Naive thymus-derived CD8-positive, alpha-beta T cell (primary cell): ENCODE data around the gene JMJD1C. TPM values are rescaled to one million over a fixed set of nuclear protein-coding genes. Genes with fewer than 3 reads are reported as not detected.

Experiments
- ATAC-seq, 2 donors: fragments of 150-1000 bp; cut with Tn5 transposase in 1 of 2; sonication (Bioruptor Pico), chemical (Tn5 transposase) in 1 of 2; 1 replicate in 1 of 2; 2 replicates in 1 of 2; pipeline ENCODE4 v1.10.0; 2021; ENCODE audit warnings: mild to moderate bottlenecking in 2 of 2, moderate library complexity in 2 of 2
- POLR2A ChIA-PET: fragments of 350-600 bp; sonication (Branson Sonifier 250); formaldehyde crosslinking; loops from one replicate; lab custom pipeline; 2021; ENCODE audit warnings: antibody characterized with exemption; lab: Charles Lee
- DNase-seq, 10 donors: peaks; one replicate each; pipeline versions ENCODE4 v3.0.0 to v3.0.0-alpha.2; 2020 to 2022
- H3K27ac Mint-ChIP-seq, 10 donors: one replicate each; pipeline ENCODE4 v1.8.0; 2020 to 2022; ENCODE audit warnings: mild to moderate bottlenecking in 10 of 10, mixed read lengths in 10 of 10, moderate library complexity in 4 of 10, inconsistent platforms in 1 of 10
- H3K27me3 Mint-ChIP-seq, 5 donors: one replicate each; pipeline ENCODE4 v1.8.0; 2021 to 2022; ENCODE audit warnings: mixed read lengths in 5 of 5
- H3K36me3 Mint-ChIP-seq, 3 donors: one replicate each; pipeline ENCODE4 v1.8.0; 2020 to 2022; ENCODE audit warnings: mixed read lengths in 3 of 3, mild to moderate bottlenecking in 2 of 3, inconsistent platforms in 1 of 3
- H3K4me1 Mint-ChIP-seq, 4 donors: one replicate each; pipeline ENCODE4 v1.8.0; 2021 to 2022; ENCODE audit warnings: mixed read lengths in 4 of 4
- H3K4me3 Mint-ChIP-seq, 10 donors: one replicate each; pipeline ENCODE4 v1.8.0; 2020 to 2022; ENCODE audit warnings: mild to moderate bottlenecking in 10 of 10, mixed read lengths in 10 of 10, moderate library complexity in 6 of 10, inconsistent platforms in 1 of 10
- H3K9me3 Mint-ChIP-seq, 9 donors: one replicate each; pipeline ENCODE4 v1.8.0; 2020 to 2022; ENCODE audit warnings: mixed read lengths in 9 of 9, mild to moderate bottlenecking in 3 of 9, inconsistent platforms in 1 of 9, moderate library complexity in 1 of 9
- polyA plus RNA-seq, 3 donors: library from polyadenylated mRNA; unstranded; fragments of 300-500 nt; fragmentation: Illumina TruSeq; gene quantifications; one replicate each; pipeline ENCODE4 v1.2.3, GENCODE V29; 2021
- total RNA-seq, 8 experiments: library from RNA in 2 of 8; stranded (reverse) in 2 of 8; gene quantifications; one replicate each; pipeline ENCODE4 v1.2.3 and lab custom pipeline; 2021 to 2026

Gene JMJD1C
- total and polyA plus RNA-seq, 5 experiments from 2014 or later, result 28.6 to 126 (median 51.9) TPM

DNA sequence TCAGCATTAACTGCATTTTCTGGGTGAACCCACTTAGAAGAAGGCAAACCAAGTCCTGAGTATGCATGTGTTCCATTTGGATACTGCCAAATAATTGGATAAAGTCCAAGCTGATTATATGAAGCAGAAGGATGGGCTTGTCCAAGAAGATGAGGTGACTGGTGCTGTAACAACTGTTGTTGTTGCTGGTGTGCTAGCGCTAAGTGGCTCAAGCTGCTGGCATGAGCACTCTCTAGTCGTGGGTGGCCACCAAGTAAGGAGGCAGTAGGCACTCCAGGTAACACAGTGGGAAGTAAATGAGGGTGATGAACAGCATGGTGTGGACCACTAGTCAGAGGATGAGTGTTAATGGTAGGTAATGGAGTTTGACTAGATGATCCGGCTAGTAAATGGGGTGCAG is 252.3 kb downstream of the JMJD1C start:
- Mint-ChIP-seq H3K27me3 (no peaks in the 10 kb centered on the region), H3K27ac (peak overlapping the region in 8 of 10 donors; percentile 23 to 80 (median 46)), H3K9me3 (no peaks in the 10 kb centered on the region), H3K36me3 (peaks cover 0 to 63% (median 22%) of the 10 kb centered on the region in 3 donors), H3K4me1 (peaks cover 10 to 48% (median 31%) of the 10 kb centered on the region in 4 donors), H3K4me3 (peak overlapping the region in 1 of 10 donors; percentile 4)
- no peak for DNase-seq
- ATAC-seq, result no peak
- POLR2A ChIA-PET, result no interaction called here

DNA sequence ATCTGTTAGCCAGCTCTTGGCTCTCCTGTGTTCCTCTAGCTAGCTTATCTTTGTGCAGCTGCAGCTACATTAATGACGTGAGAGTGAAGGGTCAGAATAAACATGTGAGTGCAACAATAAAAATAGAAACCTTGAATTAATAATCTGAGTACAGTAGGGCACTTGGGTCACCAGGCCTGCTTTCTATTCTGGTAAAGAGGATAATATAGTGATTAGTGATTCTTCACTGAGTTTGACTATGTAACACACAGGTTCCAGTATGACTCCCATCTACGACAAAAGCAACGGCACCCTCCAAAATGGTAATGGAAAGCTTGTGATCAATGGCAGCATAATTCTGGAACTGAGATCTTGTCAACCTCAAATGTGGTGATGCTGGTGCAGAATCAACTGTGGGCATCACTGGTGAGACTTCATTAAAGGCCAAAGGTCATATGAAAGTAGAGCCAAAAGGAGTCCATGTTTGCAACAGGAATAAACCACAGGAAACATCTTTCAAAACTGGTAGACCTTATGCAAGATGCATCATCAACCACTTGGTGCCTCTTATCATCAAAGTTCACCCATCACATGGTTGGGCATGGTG is 255.1 kb downstream of the JMJD1C start:
- Mint-ChIP-seq H3K27me3 (no peaks in the 10 kb centered on the region), H3K27ac (peak overlapping the region in 2 of 10 donors; percentile 9 to 25), H3K4me1 (peaks cover 17 to 65% (median 41%) of the 10 kb centered on the region in 4 donors), H3K4me3 (no peak overlapping the region), H3K36me3 (peaks cover 5 to 83% (median 31%) of the 10 kb centered on the region in 3 donors), H3K9me3 (no peaks in the 10 kb centered on the region)
- no peak for ATAC-seq
- DNase-seq, result no peak
- POLR2A ChIA-PET, result interaction anchor here (0.7 kb wide), 1 partner anchor 69 kb away, joined by 3 read pairs; no protein-coding TSS in a partner anchor

DNA sequence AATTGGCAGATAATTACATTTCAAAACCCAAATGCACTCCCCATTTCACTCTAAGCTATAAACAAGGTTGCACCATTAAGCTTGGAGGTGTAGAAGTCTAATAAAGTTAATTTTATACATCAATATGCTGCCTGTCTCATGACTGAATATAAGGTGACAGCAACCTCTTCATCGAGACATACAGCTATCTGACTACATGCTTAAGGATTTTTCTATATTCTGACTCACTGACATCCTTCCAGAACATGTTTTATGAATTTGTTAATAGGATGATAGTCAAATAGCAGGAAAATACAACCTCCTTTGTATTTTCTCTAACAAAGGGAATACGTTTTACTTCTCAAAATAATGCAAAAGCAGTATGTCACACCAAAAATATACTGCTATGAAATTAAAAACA is 256.1 kb downstream of the JMJD1C start:
- Mint-ChIP-seq H3K4me1 (peaks cover 19 to 72% (median 50%) of the 10 kb centered on the region in 4 donors), H3K4me3 (no peak overlapping the region), H3K27ac (no peak overlapping the region), H3K36me3 (peaks cover 5 to 80% (median 35%) of the 10 kb centered on the region in 3 donors), H3K27me3 (no peaks in the 10 kb centered on the region), H3K9me3 (no peaks in the 10 kb centered on the region)
- POLR2A ChIA-PET, result no interaction called here
- no peak for DNase-seq
- no peak for ATAC-seq

DNA sequence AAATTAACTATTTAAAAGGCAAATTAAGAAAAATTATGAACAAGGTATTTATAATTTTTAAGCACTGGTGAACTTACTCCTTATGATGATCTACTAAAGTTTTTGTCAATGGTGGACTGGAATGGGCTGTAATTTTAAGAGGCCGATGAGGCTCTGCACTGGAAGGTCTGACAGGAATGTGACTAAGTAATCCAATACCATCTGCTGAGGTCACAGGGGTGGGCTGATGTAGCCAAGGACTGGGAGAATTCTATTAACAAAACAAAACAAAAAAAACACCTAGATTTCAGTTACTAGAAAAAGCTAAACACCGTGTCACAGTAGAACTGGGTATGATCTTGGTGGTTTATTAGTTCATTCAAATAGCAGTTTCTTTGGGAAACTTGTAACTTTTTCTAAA is 256.8 kb downstream of the JMJD1C start:
- DNase-seq, result no peak
- peaks cover 21 to 74% (median 55%) of the 10 kb centered on the region in 4 donors for H3K4me1 Mint-ChIP-seq
- no peaks in the 10 kb centered on the region for H3K9me3 Mint-ChIP-seq
- H3K36me3 Mint-ChIP-seq, result peaks cover 5 to 80% (median 33%) of the 10 kb centered on the region in 3 donors
- POLR2A ChIA-PET, result no interaction called here
- no peak for ATAC-seq
- H3K27me3 Mint-ChIP-seq, result no peaks in the 10 kb centered on the region
- H3K27ac Mint-ChIP-seq, result peak overlapping the region in 5 of 10 donors; percentile 1 to 81 (median 29)
- H3K4me3 Mint-ChIP-seq, result no peak overlapping the region

DNA sequence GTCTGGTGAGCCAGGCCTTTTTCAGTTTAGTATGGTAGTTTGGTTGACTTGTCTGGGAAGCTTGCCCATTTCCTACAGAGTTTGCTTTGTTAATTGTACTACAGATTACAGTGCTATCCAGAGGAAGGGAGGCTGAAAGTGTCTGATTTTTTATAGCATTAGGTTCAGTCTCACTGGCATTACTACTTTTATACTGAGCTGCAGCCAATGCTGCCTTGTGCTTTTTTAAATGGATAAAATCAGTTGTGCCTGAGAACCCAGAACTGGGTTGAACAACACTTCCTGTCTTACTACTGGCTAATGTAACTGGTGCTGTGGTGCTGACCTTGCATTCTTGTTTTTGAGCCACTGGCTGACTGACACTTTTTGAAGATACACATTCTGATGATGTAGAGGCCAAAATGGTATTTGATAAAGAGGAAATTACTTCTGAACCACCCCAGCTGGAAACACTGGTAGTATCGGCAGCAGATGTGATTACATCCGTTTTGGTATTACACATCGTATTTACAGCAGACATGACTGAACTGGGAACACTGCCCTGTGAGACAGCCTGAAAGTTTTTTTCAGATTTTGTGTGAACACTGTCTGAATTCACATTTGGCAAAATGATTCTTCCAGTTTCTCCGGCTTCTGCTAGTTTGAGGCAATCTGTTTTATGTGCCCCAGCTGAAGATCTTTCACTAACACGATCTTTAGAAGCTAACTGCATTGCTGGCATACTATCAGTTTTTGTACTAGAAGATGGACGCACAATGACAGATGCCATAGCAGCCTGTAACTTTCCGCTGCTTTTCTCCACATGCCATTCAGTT is 258.6 kb downstream of the JMJD1C start:
- POLR2A ChIA-PET, result interaction anchor here (0.6 kb wide), 1 partner anchor 19 kb away, joined by 3 read pairs; no protein-coding TSS in a partner anchor
- peaks cover 15 to 68% (median 51%) of the 10 kb centered on the region in 4 donors for H3K4me1 Mint-ChIP-seq
- no peaks in the 10 kb centered on the region for H3K27me3 Mint-ChIP-seq
- ATAC-seq (peak; percentile 23 to 25), DNase-seq (no peak)
- peak overlapping the region in 6 of 10 donors; percentile 0 to 78 (median 22) for H3K27ac Mint-ChIP-seq
- peak overlapping the region in 5 of 10 donors; percentile 5 to 33 (median 25) for H3K4me3 Mint-ChIP-seq
- no peaks in the 10 kb centered on the region for H3K9me3 Mint-ChIP-seq
- peaks cover 5 to 75% (median 34%) of the 10 kb centered on the region in 3 donors for H3K36me3 Mint-ChIP-seq

DNA sequence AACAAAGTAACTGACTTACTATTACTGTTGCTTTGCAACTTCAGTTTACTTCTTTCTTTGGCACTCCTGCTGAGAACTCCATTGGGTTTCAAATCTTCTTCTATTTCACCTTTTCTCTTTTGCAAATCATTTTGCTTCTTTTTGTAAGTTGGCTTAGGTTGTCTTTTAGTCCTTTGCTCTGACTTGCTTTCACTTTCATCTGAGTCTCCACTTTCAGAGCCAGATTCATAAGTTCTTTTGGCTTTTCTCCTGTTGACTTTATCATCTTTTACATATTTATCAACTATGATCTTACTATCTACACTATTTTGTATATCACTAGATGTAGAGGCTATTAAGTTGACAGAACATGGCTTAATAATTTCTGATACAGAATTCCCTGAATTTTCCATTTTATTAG is 259.2 kb downstream of the JMJD1C start:
- H3K4me1 Mint-ChIP-seq, result peaks cover 15 to 64% (median 48%) of the 10 kb centered on the region in 4 donors
- no peak for DNase-seq
- H3K36me3 Mint-ChIP-seq, result peaks cover 5 to 72% (median 28%) of the 10 kb centered on the region in 3 donors
- no peaks in the 10 kb centered on the region for H3K9me3 Mint-ChIP-seq
- H3K4me3 Mint-ChIP-seq, result peak overlapping the region in 5 of 10 donors; percentile 2 to 48 (median 19)
- POLR2A ChIA-PET, result no interaction called here
- no peak for ATAC-seq
- no peaks in the 10 kb centered on the region for H3K27me3 Mint-ChIP-seq
- H3K27ac Mint-ChIP-seq, result peak overlapping the region in 4 of 10 donors; percentile 16 to 78 (median 48)

DNA sequence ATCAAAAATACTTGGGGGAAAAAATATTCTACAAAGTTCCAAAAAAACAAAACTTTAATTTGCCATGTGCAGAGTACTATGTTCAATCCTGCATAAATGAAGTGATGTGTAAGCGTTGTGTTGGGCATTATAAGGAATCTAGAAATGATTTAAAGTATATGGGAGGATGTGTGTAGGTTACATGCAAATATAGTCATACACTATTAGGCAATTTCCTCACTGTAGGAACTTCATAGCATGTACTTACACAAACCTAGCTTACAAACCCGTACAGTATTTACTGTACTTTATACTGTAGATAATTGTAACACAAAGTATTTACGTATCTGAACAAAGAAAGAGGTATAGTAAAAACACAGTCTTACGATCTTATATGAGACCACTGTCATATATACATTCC is 260.4 kb downstream of the JMJD1C start:
- peaks cover 15 to 56% (median 39%) of the 10 kb centered on the region in 4 donors for H3K4me1 Mint-ChIP-seq
- H3K9me3 Mint-ChIP-seq, result no peaks in the 10 kb centered on the region
- no peak for DNase-seq
- POLR2A ChIA-PET, result no interaction called here
- H3K27me3 Mint-ChIP-seq, result no peaks in the 10 kb centered on the region
- H3K36me3 Mint-ChIP-seq, result peaks cover 5 to 72% (median 19%) of the 10 kb centered on the region in 3 donors
- H3K27ac Mint-ChIP-seq, result peak overlapping the region in 1 of 10 donors; percentile 43
- ATAC-seq, result no peak
- H3K4me3 Mint-ChIP-seq, result peak overlapping the region in 1 of 10 donors; percentile 40

DNA sequence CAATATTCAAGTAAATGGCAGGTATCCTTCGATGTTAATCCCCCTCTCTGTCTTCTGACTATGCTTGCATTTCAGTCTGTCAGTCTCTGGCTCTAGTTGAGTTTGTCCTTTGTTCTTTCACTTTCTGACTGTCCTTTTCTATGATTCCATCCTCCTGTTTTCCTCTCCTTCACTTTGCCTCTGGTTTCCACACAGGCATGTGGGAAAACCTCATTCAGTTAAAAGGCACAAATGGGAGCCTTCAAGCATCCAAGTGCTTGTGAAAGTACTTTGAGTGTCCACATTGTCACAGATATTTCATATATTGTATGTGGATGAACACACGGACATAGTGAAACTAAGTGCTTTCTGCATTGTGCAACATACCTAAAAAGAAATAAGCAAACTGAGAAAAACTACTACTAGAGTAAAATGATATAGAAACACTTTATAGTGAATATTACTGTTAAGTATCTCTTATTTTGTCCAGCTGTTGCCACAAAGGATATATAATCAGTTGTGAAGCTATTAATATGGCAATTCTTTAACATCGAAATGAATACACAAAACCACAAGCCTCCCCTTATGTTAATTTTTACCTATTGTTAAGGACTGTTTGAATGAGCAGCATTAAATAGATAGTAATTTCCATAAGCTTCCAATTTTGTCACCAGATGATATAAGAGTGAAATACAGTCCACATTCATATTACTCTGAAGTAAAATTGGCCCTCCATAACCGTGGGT is 260.9 kb downstream of the JMJD1C start:
- Mint-ChIP-seq H3K4me1 (peaks cover 15 to 53% (median 37%) of the 10 kb centered on the region in 4 donors), H3K9me3 (no peaks in the 10 kb centered on the region), H3K27ac (peak overlapping the region in 4 of 10 donors; percentile 11 to 82 (median 58)), H3K4me3 (peak overlapping the region in 4 of 10 donors; percentile 11 to 64 (median 52)), H3K36me3 (peaks cover 5 to 71% (median 18%) of the 10 kb centered on the region in 3 donors), H3K27me3 (no peaks in the 10 kb centered on the region)
- ATAC-seq, result no peak
- no peak for DNase-seq
- POLR2A ChIA-PET, result no interaction called here

DNA sequence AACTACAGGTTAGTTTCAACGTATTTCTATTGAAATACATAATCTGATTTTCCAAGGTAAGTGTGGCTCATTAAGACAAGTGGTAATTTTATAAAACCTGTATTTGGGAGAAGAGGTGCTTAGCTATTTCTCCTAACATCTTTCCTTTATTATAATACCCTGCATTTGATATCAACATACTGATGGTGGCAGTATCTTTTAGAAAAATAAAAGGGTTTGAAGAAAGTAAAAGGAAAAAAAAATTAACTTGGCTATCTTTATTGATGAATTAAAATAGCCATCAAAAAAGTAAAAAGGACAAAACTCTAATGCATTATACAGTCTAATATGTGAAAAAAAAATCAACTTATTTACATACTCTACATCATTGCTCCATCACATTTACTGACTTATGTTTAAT is 264.7 kb downstream of the JMJD1C start:
- Mint-ChIP-seq H3K27me3 (no peaks in the 10 kb centered on the region), H3K4me1 (peaks cover 7 to 23% (median 19%) of the 10 kb centered on the region in 4 donors), H3K27ac (no peak overlapping the region), H3K4me3 (no peak overlapping the region), H3K9me3 (no peaks in the 10 kb centered on the region), H3K36me3 (peaks cover 0 to 73% (median 20%) of the 10 kb centered on the region in 3 donors)
- POLR2A ChIA-PET, result interaction anchor here (0.6 kb wide), 1 partner anchor 10 kb away, joined by 3 read pairs; no protein-coding TSS in a partner anchor
- DNase-seq (no peak), ATAC-seq (no peak)

DNA sequence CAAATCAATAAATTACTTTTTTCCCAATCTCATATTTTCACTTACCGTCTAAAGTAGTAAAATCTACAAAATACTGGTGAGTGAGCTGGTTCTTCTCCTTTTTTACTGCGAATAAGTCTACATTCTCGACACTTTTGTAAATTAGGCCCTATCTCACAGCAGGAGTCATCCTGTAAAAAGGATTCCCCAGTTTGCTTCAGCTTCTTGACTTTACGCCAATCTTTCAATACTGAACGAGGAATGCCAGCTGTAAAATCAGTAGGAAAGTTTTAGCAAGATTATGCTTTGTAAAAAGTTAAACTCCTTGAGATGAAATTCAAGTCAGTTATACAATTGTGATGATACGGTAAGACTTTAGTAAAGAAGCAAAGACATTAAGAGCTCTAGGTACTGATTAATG is 265.3 kb downstream of the JMJD1C start:
- DNase-seq (no peak), ATAC-seq (no peak)
- no peak overlapping the region for H3K4me3 Mint-ChIP-seq
- no peak overlapping the region for H3K27ac Mint-ChIP-seq
- peaks cover 0 to 75% (median 20%) of the 10 kb centered on the region in 3 donors for H3K36me3 Mint-ChIP-seq
- no peaks in the 10 kb centered on the region for H3K9me3 Mint-ChIP-seq
- no peaks in the 10 kb centered on the region for H3K27me3 Mint-ChIP-seq
- POLR2A ChIA-PET, result no interaction called here
- peaks cover 7 to 19% (median 16%) of the 10 kb centered on the region in 4 donors for H3K4me1 Mint-ChIP-seq

DNA sequence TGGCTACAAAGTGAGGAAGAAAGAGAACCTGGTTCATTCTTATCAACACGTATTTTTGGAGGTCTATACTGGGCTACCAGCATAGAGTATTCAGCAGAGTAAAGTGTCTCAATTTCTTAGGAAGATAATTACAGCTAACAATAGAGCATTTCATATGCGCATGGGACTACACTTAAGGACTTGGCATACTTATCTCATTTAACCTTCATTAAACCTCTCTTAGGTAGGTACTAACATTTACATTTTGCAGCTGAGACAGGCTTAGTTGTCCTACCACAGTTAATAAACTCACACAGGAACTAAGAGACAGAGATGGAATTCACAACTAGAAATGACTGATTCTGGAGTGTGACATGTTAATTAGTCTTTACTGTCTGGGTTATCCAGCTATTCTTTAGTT is 266.1 kb downstream of the JMJD1C start:
- peak overlapping the region in 1 of 10 donors; percentile 32 for H3K27ac Mint-ChIP-seq
- peaks cover 0 to 75% (median 15%) of the 10 kb centered on the region in 3 donors for H3K36me3 Mint-ChIP-seq
- H3K4me3 Mint-ChIP-seq, result no peak overlapping the region
- H3K9me3 Mint-ChIP-seq, result no peaks in the 10 kb centered on the region
- DNase-seq (no peak), ATAC-seq (no peak)
- H3K27me3 Mint-ChIP-seq, result no peaks in the 10 kb centered on the region
- POLR2A ChIA-PET, result no interaction called here
- peaks cover 3 to 12% (median 10%) of the 10 kb centered on the region in 4 donors for H3K4me1 Mint-ChIP-seq
